GM12872 (cell line): Measurements from ENCODE around the gene DCDC2.

Experiments
- TF ChIP-seq, protein P1 (sequence below): IDR thresholded peaks from 3 replicates; pipeline ENCODE4 v1.5.1; 2011; ENCODE audit warnings: low read depth, mild to moderate bottlenecking, low read length, moderate library complexity; ENCODE audit not compliant: insufficient read depth

DCDC2 gene

GRCh38 chr6:24223115-24223919 lies 134.5 kb downstream of the DCDC2 start:
- TF ChIP-seq, protein P1, sequence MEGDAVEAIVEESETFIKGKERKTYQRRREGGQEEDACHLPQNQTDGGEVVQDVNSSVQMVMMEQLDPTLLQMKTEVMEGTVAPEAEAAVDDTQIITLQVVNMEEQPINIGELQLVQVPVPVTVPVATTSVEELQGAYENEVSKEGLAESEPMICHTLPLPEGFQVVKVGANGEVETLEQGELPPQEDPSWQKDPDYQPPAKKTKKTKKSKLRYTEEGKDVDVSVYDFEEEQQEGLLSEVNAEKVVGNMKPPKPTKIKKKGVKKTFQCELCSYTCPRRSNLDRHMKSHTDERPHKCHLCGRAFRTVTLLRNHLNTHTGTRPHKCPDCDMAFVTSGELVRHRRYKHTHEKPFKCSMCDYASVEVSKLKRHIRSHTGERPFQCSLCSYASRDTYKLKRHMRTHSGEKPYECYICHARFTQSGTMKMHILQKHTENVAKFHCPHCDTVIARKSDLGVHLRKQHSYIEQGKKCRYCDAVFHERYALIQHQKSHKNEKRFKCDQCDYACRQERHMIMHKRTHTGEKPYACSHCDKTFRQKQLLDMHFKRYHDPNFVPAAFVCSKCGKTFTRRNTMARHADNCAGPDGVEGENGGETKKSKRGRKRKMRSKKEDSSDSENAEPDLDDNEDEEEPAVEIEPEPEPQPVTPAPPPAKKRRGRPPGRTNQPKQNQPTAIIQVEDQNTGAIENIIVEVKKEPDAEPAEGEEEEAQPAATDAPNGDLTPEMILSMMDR, result no peak

- TF ChIP-seq, protein P1, result no peak
Measured at GRCh38 chr6:24219670-24220069, 138.2 kb downstream of the DCDC2 start.

GRCh38 chr6:24214984-24215383 lies 142.9 kb downstream of the DCDC2 start:
- TF ChIP-seq, protein P1, result no peak

GRCh38 chr6:24207413-24207812 lies 150.4 kb downstream of the DCDC2 start:
- TF ChIP-seq, protein P1, result no peak

DNA sequence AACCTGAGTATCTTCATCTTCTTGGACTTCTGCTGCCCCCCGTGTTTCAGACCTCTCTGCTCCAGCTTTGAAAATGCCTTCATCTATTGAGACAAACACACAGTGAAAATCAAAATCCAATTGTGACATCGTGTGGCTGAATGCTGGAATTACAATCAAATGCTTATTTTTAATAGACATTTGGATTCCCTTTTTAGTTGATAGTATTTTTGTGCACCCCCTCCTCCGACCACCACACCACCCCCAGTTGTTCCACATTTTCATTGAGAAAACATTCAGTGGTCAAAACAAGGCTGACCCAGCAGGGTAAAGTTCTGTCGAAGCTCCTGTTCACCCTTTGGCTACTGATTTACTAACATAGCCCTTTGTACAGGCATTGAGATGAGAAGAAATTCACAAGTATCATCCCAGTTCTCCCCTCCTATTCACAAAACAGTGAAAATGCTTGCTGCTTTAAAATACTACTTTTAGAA lies 152.8 kb downstream of the DCDC2 start:
- TF ChIP-seq, protein P1, result peak; percentile 47

GRCh38 chr6:24197892-24198291 lies 160.0 kb downstream of the DCDC2 start:
- TF ChIP-seq, protein P1, result no peak

GRCh38 chr6:24195836-24196597 lies 161.8 kb downstream of the DCDC2 start:
- TF ChIP-seq, protein P1, result no peak
